Sigmoid colon (tissue), 7 donors: ENCODE results near the gene MND1. TPM values are rescaled to one million over a fixed set of nuclear protein-coding genes. Genes with fewer than 3 reads are reported as not detected.

Experiments used
- DNase-seq: peaks from one replicate; pipeline ENCODE4 v3.0.0-alpha.2; 2019
- H3K27ac ChIP-seq, 4 donors: fragments of 200-600 bp; sonication (generic); one replicate each; pipeline ENCODE4 v1.5.1; 2016 to 2019; ENCODE audit warnings: mild to moderate bottlenecking in 1 of 4
- H3K27me3 ChIP-seq, 3 donors: fragments of 200-600 bp; sonication (generic); one replicate each; pipeline ENCODE4 v1.5.1; 2019; ENCODE audit warnings: mild to moderate bottlenecking in 1 of 3
- H3K36me3 ChIP-seq, 4 donors: fragments of 200-600 bp; sonication (generic); one replicate each; pipeline ENCODE4 v1.5.1; 2016 to 2019
- H3K4me1 ChIP-seq, 4 donors: fragments of 200-600 bp; sonication (generic); one replicate each; pipeline ENCODE4 v1.5.1; 2017 to 2019
- H3K4me3 ChIP-seq, 4 donors: fragments of 200-600 bp; sonication (generic); one replicate each; pipeline ENCODE4 v1.5.1; 2017 to 2019; ENCODE audit warnings: mild to moderate bottlenecking in 2 of 4, moderate library complexity in 1 of 4
- H3K9me3 ChIP-seq, 4 donors: fragments of 200-600 bp in 3 of 4; sonication (generic) in 3 of 4; one replicate each; pipeline versions ENCODE4 v1.5.1 to v1.6.1; 2013 to 2019
- CTCF ChIP-seq, 4 experiments: fragments of 450-650 bp in 3 of 4; fragments of 200-600 bp in 1 of 4; IDR thresholded peaks; one replicate each; pipeline ENCODE4 v1.5.1; 2016 to 2019; ENCODE audit warnings: antibody characterized with exemption in 4 of 4, mild to moderate bottlenecking in 3 of 4, moderate library complexity in 2 of 4
- EP300 ChIP-seq, 4 donors: sonication (generic); formaldehyde crosslinking; IDR thresholded peaks; one replicate each; pipeline ENCODE4 v1.6.1; 2017; ENCODE audit warnings: antibody characterized with exemption in 4 of 4
- POLR2A ChIP-seq, 2 donors: fragments of 450-650 bp; IDR thresholded peaks; one replicate each; pipeline ENCODE4 v1.6.1; 2016; ENCODE audit warnings: antibody characterized with exemption in 2 of 2, mild to moderate bottlenecking in 2 of 2, moderate library complexity in 2 of 2
- POLR2AphosphoS5 ChIP-seq, 4 donors: sonication (generic); formaldehyde crosslinking; IDR thresholded peaks; one replicate each; pipeline ENCODE4 v1.6.1; 2017; ENCODE audit warnings: antibody characterized with exemption in 4 of 4
- WGBS, 2 donors: extraction: QIAGEN DNeasy Blood & Tissue Kit; methylation state at CpG; one replicate each; pipeline ENCODE4 v1.1.7; 2013; 5-methylcytosine and 5-hydroxymethylcytosine counted together
- intact Hi-C: fragments of 100-400 bp; cut with DNase I; formaldehyde crosslinking; loops from one replicate; pipeline ENCODE4 v1.15.1; 2023
- polyA plus RNA-seq, 3 donors: library from polyadenylated mRNA; stranded (reverse); fragments of 200-250 nt; gene quantifications; one replicate each; pipeline ENCODE4 v1.2.3, GENCODE V29; 2013
- total RNA-seq, 4 donors: library from RNA; depleted of rRNA; stranded (reverse); fragments of >200 nt; gene quantifications; one replicate each; pipeline ENCODE4 v1.1.0, GENCODE V29; 2016
- donor health status: healthy with polysubstance abuse.
- donor health status: Bipolar disorder and iron deficiency.
- donor health status: healthy.

The MND1 gene
- total and polyA plus RNA-seq, 7 donors: 2.4 to 7.1 (median 4.0) TPM; not detected in 3

- Histone ChIP-seq H3K9me3 (no peaks in the 10 kb centered on the region), H3K4me1 (no peaks in the 10 kb centered on the region), H3K27me3 (no peaks in the 10 kb centered on the region), H3K4me3 (no peak overlapping the region), H3K27ac (no peak overlapping the region), H3K36me3 (peaks cover 0 to 60% (median 6%) of the 10 kb centered on the region in 4 donors)
- intact Hi-C loops: no loop called here
- no peak for DNase-seq
- TF ChIP-seq POLR2AphosphoS5 (IDR thresholded peaks at IDR 0.05) (no peak), POLR2A (IDR thresholded peaks at IDR 0.05) (no peak), CTCF (IDR thresholded peaks at IDR 0.05) (no peak), EP300 (IDR thresholded peaks at IDR 0.05) (no peak)
- 66 to 83% methylated on average over 3 of the region's 3 CpGs for WGBS, 2 donors
These were observed 20.4 kb upstream of the MND1 start for GRCh38 chr4:153324046-153324445.

GRCh38 chr4:153325558-153325957, 18.9 kb upstream of the MND1 start:
- Histone ChIP-seq H3K36me3 (peaks cover 0 to 62% (median 6%) of the 10 kb centered on the region in 4 donors), H3K4me3 (no peak overlapping the region), H3K9me3 (no peaks in the 10 kb centered on the region), H3K27ac (no peak overlapping the region), H3K4me1 (no peaks in the 10 kb centered on the region), H3K27me3 (no peaks in the 10 kb centered on the region)
- no peak for DNase-seq
- TF ChIP-seq CTCF (IDR thresholded peaks at IDR 0.05) (no peak), EP300 (IDR thresholded peaks at IDR 0.05) (no peak), POLR2A (IDR thresholded peaks at IDR 0.05) (no peak), POLR2AphosphoS5 (IDR thresholded peaks at IDR 0.05) (no peak)
- WGBS, 2 donors: 96 to 97% methylated on average over 2 of the region's 2 CpGs
- intact Hi-C loops: no loop called here

DNA sequence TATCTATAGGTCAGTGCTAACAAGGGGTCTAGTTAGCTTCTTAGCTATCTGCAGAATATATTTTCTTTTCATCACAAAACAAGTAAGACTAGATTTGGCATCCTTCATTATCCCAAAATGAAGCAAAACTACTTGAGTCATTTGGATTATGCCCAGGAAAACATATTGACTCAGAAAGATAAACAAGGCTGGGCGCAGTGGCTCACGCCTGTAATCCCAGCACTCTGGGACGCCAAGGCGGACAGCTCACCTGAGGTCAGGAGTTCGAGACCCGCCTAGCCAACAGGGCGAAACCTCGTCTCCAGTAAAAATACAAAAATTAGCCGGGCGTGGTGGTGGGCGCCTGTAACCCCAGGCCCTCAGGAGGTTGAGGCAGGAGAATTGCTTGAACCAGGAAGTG, 18.0 kb upstream of the MND1 start:
- no peak for DNase-seq
- H3K27ac ChIP-seq: no peak overlapping the region
- no peak overlapping the region for H3K4me3 ChIP-seq
- intact Hi-C loops: no loop called here
- 52 to 87% methylated on average over 11 of the region's 11 CpGs for WGBS, 2 donors
- H3K4me1 ChIP-seq: no peaks in the 10 kb centered on the region
- H3K9me3 ChIP-seq: no peaks in the 10 kb centered on the region
- TF ChIP-seq CTCF (IDR thresholded peaks at IDR 0.05) (no peak), EP300 (IDR thresholded peaks at IDR 0.05) (no peak)
- H3K27me3 ChIP-seq: no peaks in the 10 kb centered on the region
- peaks cover 0 to 52% (median 6%) of the 10 kb centered on the region in 4 donors for H3K36me3 ChIP-seq

- intact Hi-C loops: no loop called here
- H3K27ac ChIP-seq: no peak overlapping the region
- peaks cover 0 to 46% (median 6%) of the 10 kb centered on the region in 4 donors for H3K36me3 ChIP-seq
- 74 to 89% methylated on average over 1 of the region's 1 CpG for WGBS, 2 donors
- TF ChIP-seq POLR2AphosphoS5 (IDR thresholded peaks at IDR 0.05): no peak
- TF ChIP-seq POLR2A (IDR thresholded peaks at IDR 0.05): no peak
- TF ChIP-seq CTCF (IDR thresholded peaks at IDR 0.05): no peak
- TF ChIP-seq EP300 (IDR thresholded peaks at IDR 0.05): no peak
- no peak for DNase-seq
- no peaks in the 10 kb centered on the region for H3K4me1 ChIP-seq
- no peak overlapping the region for H3K4me3 ChIP-seq
- no peaks in the 10 kb centered on the region for H3K27me3 ChIP-seq
- H3K9me3 ChIP-seq: no peaks in the 10 kb centered on the region
These were observed 17.2 kb upstream of the MND1 start for GRCh38 chr4:153327247-153327646.

GRCh38 chr4:153332936-153333335, 11.6 kb upstream of the MND1 start:
- WGBS, 2 donors: 89 to 94% methylated on average over 2 of the region's 2 CpGs
- peaks cover 0 to 34% (median 0%) of the 10 kb centered on the region in 4 donors for H3K36me3 ChIP-seq
- no peak overlapping the region for H3K4me3 ChIP-seq
- H3K27ac ChIP-seq: no peak overlapping the region
- DNase-seq: no peak
- no peaks in the 10 kb centered on the region for H3K9me3 ChIP-seq
- intact Hi-C loops: no loop called here
- no peaks in the 10 kb centered on the region for H3K4me1 ChIP-seq
- TF ChIP-seq CTCF (IDR thresholded peaks at IDR 0.05) (no peak), EP300 (IDR thresholded peaks at IDR 0.05) (no peak), POLR2A (IDR thresholded peaks at IDR 0.05) (no peak), POLR2AphosphoS5 (IDR thresholded peaks at IDR 0.05) (no peak)
- no peaks in the 10 kb centered on the region for H3K27me3 ChIP-seq
